Esophagus muscularis mucosa (tissue), 4 donors: ENCODE results near the gene ABO.

Experiments used
- EP300 ChIP-seq: sonication (generic); formaldehyde crosslinking; IDR thresholded peaks from one replicate; pipeline ENCODE4 v1.6.1; 2017; ENCODE audit warnings: antibody characterized with exemption
- POLR2A ChIP-seq: fragments of 450-650 bp; IDR thresholded peaks from one replicate; pipeline ENCODE4 v1.6.1; 2017; ENCODE audit warnings: antibody characterized with exemption, moderate library complexity, mild to moderate bottlenecking, low read depth
- TF ChIP-seq, protein P1 (sequence below), 3 experiments: fragments of 200-600 bp in 2 of 3; fragments of 450-650 bp in 1 of 3; sonication (generic) in 2 of 3; IDR thresholded peaks; one replicate each; pipeline ENCODE4 v1.5.1; 2017 to 2019; ENCODE audit warnings: antibody characterized with exemption in 3 of 3, mild to moderate bottlenecking in 2 of 3, moderate library complexity in 1 of 3

DNA sequence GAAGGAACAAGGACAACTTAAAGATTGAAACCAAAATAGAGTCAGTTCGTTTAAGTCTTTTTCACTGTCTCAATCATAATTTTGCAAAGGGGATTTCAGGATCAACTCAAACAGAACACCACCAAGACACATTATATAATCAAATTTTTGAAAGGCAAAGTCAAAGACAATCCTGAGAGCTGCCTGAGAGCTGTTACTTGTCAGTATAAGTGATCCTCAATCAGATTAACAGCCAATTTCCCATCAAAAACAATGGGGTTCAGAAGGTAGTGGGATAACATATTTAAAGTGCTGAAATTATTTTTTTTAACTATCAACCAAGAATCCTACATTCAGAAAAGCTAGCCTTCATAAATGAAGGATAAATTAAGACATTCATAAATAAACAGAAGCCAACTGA is 19.3 kb upstream of the ABO start:
- TF ChIP-seq POLR2A (no peak), EP300 (no peak)
- TF ChIP-seq, protein P1, sequence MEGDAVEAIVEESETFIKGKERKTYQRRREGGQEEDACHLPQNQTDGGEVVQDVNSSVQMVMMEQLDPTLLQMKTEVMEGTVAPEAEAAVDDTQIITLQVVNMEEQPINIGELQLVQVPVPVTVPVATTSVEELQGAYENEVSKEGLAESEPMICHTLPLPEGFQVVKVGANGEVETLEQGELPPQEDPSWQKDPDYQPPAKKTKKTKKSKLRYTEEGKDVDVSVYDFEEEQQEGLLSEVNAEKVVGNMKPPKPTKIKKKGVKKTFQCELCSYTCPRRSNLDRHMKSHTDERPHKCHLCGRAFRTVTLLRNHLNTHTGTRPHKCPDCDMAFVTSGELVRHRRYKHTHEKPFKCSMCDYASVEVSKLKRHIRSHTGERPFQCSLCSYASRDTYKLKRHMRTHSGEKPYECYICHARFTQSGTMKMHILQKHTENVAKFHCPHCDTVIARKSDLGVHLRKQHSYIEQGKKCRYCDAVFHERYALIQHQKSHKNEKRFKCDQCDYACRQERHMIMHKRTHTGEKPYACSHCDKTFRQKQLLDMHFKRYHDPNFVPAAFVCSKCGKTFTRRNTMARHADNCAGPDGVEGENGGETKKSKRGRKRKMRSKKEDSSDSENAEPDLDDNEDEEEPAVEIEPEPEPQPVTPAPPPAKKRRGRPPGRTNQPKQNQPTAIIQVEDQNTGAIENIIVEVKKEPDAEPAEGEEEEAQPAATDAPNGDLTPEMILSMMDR (IDR thresholded peaks at IDR 0.05), result no peak
